AG20443 (cell line): Measurements from ENCODE around the gene IL2.

ENCODE experiments used
- DNase-seq: peaks from one replicate; pipeline ENCODE4 v3.0.0; 2012; ENCODE audit warnings: low spot score, mixed read lengths

IL2 gene

DNA sequence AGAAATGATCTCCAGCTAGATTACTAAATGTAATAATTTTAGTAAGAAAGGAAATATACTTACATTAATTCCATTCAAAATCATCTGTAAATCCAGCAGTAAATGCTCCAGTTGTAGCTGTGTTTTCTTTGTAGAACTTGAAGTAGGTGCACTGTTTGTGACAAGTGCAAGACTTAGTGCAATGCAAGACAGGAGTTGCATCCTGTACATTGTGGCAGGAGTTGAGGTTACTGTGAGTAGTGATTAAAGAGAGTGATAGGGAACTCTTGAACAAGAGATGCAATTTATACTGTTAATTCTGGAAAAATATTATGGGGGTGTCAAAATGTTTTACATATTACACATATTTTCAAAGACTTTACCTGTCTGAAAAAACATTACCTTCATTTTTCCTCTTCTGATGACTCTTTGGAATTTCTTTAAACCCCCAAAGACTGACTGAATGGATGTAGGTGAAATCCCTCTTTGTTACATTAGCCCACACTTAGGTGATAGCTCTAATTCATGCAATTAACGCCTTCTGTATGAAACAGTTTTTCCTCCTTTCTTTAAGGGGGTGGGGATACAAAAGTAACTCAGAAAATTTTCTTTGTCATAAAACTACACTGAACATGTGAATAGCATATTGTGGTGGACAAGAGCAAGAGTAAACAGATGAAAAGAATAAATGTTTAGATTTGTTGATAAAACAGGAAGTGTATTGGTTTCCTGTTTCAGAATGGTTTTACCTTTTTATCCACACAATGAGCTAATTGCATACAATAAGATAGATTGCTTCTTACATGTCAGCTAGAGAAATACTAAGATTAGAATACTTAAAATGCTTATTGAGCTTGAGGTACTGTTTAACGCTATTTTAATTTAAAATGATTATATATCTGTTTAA, at the start of gene IL2:
Gene IL2, minus strand, starts transcription at position 495 of the 886 bp plus-strand sequence. Its CDS starts 285 bp downstream, at position 210.
- DNase-seq, result no peak

DNA sequence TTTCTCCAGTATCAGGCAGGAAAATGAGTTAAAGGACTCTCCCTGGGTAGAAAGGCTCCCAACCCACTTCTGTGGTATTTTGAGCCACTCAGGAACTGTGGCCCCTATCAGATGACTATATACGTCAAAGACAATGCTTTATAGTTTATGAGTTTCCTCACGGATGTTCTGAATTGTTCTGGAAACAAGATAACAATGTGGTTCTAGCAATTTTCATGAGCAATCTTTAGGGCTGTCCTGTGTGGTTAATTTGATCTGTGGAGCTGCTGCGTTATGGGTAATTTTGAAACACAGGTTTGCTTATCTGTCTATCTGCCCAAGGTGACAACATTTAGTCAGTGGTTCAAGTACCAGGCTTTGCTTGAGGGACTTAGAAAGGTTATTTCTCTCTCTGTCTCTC, 46.7 kb upstream of the IL2 start:
- DNase-seq, result no peak

DNA sequence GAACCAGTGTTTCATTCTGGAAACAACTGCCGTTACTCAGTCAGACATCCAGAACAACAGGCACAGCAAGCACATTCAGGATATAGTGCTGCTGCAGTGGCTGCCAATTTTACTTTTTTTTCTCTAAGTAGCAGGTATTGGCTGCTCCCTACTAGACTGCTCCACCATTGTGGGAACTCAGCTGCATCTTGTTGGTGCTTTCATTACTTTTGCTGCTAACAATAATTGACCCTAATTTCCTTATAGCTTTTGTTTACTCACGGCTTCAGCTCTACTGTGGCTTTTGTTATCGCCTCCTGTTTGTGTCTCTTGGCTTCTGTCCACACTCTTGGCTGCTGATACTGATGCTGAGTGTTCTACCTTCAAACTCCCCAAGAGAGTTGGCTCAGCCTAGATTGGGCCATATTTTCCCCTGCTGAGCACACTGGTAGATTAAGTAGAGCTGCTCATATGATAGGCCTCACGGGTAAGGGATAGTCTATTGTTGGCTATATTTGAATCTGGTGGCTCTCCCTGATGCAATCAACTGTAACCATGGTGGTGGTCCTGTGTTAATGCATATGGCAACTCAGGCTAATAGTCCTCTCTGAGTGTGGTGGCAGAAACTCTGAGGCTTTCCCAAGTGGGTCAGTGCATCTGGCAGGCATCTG, 44.5 kb upstream of the IL2 start:
- DNase-seq, result no peak

DNA sequence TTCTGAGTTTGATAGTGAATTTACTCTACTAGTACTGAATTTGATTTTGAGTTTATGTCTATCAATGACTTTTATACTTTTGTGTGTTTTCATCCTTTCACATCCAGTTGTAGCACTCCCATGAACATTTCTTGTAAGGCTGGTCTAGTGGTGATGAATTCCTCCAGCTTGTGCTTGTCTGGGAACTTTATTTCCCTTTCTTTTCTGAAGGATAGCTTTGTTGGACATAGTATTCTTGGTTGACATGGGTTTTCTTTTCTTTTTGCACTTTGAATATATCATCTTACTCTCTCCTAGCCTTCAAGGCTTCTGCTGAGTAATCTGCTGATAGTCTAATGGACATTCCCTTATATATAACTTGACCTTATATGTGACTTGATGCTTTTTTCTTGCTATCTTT, 32.5 kb upstream of the IL2 start:
- no peak for DNase-seq

DNA sequence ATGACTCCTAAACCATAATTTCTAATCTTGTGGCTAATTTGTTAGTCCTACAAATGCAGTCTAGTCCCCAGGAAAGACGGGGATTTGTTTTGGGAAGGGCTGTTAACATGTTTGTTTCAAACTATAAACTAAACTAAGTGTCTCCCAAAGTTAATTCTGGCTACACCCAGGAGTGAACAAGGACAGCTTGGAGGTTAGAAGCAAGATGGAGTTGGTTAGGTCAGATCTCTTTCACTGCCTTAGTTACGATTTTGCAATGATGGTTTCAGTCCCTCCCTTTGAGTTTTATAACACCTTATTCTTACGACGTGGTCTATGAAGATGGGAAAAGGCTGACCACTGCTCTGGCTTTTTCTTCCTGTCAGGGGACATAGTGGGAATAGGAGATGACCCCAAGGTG, 27.0 kb upstream of the IL2 start:
- DNase-seq, result no peak

DNA sequence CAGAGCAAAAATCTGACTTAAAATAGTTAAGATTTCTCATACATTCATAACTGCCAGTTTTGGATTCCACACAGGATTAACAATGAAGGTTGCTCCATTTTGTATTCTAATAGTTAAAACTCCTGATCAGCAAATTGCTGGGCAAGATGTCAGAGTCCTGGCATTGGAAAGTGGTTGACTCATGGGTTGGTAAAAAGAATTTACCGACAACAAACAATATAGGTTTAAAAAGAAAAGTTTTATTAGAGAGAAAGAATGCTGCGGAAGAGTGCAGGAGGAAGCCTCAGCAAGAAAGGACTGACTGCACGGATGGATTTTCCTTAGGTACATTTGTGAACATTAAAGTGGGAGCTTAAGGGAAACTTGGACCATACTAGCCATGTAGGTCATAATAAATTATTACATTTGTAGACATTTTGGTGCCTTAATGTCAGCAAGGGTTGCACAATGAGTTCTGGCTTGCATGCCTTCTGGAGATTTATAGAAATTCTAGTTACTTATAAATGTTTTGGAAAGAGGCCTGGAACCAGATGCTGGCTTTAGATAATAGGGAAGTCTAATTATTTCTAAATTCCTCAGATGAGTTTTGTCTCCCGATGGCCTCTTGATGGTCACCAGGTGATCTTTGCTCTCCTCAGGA, 25.4 kb upstream of the IL2 start:
- no peak for DNase-seq

DNA sequence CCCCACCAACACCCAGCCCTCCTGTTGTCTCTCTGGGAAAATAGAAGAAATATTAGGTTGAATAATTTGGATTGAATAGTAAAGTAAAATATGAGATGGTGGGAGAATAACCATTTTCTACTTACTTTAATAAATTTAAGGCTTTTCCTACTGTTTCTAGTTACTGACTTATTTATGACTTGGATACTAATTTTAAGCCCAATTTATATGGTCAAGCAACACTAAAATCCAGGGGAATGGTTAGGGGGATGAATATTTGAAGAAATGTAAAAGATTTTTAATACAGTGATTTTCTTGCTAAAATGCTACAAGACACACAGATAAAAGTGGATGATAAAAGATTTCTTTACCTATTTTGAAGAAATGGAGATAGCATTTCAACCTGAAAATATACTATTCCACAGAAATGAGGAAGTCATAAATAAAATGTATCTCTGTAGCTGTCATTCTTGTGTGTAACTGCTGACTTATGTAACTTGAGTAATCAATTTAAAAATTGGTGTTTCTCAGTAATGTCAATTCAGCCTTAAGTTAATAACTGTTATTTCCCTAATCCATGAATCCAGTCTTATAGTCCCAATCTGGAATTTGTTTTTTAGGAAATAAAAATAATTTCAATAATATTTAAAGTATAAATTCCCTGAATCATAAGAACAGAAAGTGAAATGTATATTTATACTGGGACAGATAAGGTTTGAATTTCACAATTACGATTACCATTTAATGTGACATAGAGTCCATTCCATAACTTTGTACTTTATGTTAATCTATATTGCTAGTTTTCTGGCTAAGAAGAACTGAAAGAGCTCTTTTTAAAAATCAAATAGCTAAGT, 24.3 kb upstream of the IL2 start:
- no peak for DNase-seq

DNA sequence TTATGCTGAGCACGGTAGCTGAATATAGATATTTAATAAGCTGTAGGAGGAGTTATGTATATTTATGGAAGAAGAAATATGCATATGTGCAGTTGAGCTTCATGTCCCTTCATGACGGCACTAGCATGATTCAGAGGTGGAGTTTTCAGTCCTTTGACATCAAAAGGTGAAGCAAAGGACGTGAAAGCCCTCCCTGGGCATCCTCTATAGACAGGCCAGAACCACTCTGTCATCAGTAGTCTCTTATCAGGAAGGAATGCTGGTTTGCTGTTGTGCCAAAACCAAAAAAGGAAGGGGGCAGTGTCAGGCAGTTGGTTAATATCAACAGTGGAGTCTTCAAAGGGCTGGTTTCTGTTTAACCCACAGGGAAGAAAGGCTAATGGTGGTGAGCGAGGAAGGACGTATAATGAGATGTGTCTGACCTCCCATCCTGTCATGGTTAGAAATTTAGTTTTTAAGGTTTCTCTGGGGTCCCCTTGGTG, 23.5 kb upstream of the IL2 start:
- DNase-seq, result peak; percentile 17

DNA sequence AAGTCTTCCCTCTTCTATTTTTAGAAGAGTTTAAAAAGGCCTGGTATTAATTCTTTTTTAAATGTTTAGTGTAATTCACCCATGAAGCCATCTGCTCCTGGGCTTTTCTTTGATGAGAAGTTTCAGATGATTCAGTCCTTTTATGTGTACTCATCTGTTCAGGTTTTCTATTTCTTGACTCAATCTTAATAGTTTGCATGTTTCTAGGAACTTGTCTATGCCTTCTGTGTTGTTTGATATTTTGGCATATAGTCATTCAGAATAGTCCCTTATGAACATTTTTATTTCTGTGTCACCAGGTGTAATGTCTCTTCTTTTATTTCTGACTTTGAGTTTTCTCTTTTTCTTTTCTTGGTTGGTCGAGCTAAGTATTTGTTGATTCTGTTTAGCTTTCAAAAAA, 20.2 kb upstream of the IL2 start:
- DNase-seq, result no peak

DNA sequence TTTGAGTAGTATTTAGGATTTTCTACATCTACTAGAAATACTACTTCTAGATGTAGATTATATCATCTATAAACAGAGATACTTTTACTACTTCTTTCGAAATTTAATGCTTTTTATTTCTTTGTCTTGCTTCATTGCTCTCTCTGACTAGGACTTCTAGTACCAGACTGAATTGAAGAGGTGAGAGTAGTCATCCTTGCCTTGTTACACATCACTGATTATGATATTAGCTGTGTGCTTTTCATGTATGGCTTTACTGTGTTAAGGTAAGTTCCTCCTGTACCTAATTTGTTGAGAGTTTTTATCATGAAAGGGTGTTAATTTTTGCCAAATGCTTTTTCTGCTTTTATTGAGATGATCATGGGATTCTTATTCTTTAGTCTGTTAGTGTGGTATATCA, 19.6 kb upstream of the IL2 start:
- DNase-seq, result no peak

DNA sequence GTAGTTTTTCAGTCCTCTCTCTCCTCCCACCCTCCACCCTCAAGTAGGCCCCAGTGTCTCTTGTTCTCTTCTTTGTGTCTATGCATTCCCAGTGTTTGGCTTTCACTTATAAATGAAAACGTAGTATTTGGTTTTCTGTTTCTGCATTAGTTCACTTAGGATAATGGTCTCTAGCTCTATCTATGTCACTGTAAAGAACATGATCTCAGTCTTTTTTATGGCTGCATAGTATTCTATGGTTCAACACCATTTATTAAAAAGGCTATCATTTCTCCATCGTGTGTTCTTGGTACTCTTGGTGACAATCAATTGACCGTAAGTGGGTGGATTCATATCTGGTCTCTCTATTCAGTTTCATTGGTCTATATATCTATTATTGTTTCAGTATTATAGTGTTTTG, 18.7 kb upstream of the IL2 start:
- no peak for DNase-seq

DNA sequence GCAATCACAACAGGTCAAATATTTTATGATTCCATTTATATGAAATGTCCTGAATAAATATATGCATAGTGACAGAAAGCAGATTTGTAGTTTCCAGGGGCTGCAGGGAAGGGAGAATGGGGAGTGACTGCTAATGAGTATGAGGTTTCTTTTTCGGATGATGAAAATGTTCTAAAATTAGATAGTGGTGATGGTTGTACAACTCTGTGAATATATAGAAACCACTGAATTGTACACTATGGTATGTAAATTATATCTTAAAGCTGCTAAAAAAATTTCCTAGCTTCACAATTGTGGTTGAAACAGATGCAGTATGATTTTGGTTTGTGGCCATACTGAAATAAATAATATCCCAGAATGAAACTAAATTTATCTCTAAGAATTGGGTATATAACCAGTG, 12.9 kb upstream of the IL2 start:
- no peak for DNase-seq

DNA sequence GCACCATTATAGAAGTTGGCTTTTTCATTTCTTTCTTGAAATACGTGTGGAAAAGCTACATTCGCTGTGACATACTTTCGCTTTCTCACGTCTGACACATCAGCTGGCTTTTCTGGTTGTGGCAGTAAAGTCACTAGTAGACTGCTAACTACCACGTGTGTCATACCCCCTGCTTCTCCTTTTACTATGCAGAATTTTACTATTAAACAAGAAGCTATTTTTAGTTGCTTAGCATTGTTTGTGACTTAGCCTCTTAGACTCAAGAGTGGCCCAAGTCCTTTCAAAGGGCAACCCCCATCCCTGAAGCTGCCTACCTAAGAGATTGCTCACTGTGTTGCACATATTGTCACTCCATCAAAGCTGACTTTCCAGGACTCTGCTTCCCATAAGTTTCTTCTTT, 2.1 kb upstream of the IL2 start:
- peak; percentile 40 for DNase-seq

DNA sequence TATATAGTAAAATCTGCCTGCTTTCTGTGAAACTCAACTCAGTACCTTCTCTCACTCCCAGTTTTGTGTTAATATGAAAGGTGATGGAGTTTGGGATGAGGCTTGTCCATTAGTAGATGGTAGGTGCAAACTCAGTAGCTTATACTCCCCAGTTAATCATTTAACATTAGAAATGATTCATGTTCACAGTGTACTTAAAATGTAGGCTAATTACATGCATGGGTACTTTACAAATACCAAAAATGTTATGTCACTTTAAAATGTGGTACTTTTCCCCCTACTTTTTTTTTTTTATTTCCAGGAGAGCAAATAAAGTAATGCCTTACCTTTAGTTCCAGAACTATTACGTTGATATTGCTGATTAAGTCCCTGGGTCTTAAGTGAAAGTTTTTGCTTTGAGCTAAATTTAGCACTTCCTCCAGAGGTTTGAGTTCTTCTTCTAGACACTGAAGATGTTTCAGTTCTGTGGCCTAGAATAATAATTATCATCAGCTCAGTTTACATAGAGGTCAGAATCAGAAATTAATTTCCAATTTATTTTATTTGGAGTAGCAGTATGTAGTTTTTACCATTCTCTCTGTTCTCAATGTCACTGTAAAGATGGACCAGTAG, 3.0 kb downstream of the IL2 start:
- no peak for DNase-seq

DNA sequence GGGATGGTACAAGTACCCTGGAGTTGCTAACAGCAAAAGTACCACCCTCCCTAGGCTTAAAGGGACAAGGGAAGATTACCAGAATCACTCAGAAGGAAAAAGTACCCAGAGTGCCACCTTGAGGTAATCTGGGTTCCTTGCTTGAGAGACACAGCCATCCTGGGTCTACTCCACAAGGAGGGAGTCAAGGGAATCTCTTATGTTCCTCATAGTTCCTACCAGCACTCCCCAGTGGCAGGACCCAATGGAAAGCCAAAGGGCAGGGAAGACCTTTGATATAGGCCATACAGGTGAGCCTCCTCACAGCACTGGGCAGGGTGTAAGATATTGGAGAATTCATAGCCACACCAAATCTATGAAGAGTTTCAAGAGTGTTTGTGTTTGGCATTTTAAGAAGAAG, 5.7 kb downstream of the IL2 start:
- peak; percentile 12 for DNase-seq

DNA sequence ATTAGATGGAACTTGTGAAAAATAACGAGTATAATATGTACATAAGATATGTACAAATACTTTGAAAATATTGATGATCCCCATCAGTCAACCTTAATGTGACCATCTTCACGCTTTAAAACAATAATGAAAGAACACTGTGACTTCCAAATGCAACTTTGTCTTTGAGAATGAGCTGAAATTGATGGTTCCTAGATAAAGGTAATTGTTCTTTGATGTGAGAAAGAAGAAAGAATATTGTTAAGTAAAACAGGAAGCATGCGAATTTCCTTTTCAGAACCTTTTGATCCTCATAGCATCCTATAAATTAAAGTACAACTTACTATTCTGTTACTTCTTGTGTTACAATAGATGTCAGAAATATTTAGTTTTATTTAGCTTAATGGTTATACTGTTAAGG, 22.2 kb downstream of the IL2 start:
- no peak for DNase-seq

DNA sequence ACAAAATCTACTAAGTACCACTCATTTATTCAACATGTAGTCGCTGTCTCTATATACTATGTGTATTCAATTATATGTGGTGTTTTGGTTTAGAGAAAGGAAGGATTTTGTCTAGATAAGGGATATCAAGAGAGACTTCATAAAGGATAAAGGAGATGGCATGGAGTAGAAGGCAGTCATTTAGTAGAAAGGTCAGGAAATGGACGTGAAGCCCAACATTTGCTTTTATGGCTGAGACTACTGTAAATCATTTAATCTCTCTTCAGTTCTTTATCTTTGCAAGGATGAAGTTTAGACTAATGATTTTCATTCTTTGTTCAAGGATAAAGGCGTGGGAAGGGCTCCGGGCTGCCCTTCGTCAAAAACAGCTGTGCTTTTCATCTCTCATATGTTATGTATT, 25.2 kb downstream of the IL2 start:
- no peak for DNase-seq

DNA sequence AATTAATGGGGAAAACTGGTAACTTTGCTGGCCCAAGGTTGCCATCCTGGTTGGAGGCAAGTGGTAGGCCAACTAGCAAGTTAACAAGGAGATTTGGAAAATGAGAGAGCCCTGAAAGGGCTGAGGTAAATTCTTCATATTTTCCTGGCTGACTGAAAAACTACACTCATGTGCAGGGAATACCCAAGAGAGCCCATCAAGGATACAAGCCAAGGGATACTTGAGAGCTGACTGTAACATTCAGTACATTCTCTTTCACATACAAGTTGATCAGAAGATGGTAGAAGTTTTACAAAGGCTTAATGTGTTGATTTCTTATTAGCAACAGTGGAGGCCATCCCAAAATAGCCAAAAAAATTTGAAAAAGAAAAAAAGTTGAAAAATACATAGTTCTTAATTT, 33.3 kb downstream of the IL2 start:
- DNase-seq, result no peak

DNA sequence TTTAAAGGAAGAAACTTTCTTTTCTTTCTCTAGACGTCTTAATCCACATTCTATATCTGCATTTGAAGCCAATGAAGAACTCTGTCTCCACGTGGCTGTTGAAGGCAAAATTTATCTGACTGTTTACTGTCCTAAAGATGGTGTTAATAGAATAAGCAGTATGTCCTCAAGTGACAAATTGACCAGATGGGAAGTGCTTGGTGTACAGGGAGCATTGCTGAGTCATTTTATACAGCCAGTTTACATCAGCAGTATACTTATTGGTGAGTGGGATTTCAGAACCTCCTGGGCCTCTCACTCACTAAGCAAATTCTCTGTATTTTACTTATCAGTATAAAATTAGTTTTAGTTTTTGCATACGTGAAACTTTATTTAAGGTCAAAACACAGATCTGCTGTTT, 44.0 kb downstream of the IL2 start:
- DNase-seq, result no peak

DNA sequence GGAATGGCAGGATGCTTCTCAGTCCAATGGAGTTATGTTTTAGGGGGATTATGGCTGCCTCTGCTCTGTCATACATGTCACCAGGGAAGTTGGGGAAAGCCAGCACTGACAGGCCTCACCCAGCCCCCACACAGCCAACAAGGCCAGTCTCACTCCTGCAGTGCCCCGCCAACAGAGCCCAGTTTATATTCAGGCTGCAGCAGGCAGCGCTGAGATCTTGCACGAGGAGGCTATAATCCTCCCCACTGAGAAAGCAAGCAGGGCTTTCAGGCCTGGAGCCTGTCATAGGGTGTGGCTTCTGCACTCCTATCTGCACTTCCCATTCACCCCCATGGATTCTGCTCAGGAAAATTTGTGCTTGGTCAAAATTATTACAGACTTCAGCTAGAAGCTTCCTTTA, 52.7 kb downstream of the IL2 start:
- DNase-seq, result no peak
